PC-3 (cell line): ENCODE data around the gene SLAMF6.

Experiments
- EZH2 ChIP-seq: fragments of 300-600 bp; sonication (generic); IDR thresholded peaks from one replicate; pipeline ENCODE4 v1.6.1; 2017; ENCODE audit warnings: antibody characterized with exemption, mild to moderate bottlenecking, low read length; ENCODE audit not compliant: unreplicated experiment
- TF ChIP-seq, protein P1 (sequence below): fragments of 300-600 bp; sonication (generic); conservative IDR thresholded peaks from 2 replicates; pipeline ENCODE4 v1.5.1; 2017; ENCODE audit warnings: antibody characterized with exemption, low read depth, mild to moderate bottlenecking, low read length

DNA sequence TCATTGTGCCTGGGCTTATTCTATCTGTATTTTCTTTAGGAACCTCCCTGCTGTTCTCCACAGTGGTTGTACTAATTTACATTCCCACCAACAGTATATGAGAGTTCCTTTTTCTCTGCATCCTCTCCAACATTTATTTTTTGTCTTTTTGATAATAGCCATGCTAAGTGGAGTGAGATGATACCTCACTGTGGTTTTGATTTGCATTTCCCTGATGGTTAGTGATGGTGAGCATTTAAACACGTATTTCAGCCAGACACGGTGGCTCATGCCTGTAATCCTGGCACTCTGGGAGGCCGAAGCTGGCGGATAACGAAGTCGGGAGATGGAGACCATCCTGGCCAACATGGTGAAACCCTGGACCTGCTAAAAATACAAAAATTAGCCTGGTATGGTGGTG is 57.9 kb downstream of the SLAMF6 start:
- TF ChIP-seq, protein P1, sequence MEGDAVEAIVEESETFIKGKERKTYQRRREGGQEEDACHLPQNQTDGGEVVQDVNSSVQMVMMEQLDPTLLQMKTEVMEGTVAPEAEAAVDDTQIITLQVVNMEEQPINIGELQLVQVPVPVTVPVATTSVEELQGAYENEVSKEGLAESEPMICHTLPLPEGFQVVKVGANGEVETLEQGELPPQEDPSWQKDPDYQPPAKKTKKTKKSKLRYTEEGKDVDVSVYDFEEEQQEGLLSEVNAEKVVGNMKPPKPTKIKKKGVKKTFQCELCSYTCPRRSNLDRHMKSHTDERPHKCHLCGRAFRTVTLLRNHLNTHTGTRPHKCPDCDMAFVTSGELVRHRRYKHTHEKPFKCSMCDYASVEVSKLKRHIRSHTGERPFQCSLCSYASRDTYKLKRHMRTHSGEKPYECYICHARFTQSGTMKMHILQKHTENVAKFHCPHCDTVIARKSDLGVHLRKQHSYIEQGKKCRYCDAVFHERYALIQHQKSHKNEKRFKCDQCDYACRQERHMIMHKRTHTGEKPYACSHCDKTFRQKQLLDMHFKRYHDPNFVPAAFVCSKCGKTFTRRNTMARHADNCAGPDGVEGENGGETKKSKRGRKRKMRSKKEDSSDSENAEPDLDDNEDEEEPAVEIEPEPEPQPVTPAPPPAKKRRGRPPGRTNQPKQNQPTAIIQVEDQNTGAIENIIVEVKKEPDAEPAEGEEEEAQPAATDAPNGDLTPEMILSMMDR: no peak
- no peak for TF ChIP-seq EZH2
